Measurements from ENCODE around the gene ILKAP.
A peak's percentile ranks its signal among the peaks of the same experiment; 100 is the strongest.

- TF ChIP-seq CTCF (IDR thresholded peaks at IDR 0.05) (peak; percentile 89), SIN3A (IDR thresholded peaks at IDR 0.05; ENCODE audit: borderline replicate concordance, insufficient read depth, low read depth, low read length) (no peak), REST (IDR thresholded peaks at IDR 0.05; ENCODE audit: insufficient read depth in 1 of 2, low read depth in 2 of 2, low read length in 1 of 2) (no peak), POLR2AphosphoS5 (IDR thresholded peaks at IDR 0.05; ENCODE audit: low read depth, low read length) (no peak)
Measured at GRCh38 chr2:238139196-238140039, 64.1 kb downstream of the ILKAP start.

All from Panc1 (cell line).